ENCODE measurements around the gene EFCAB6. TPM values are rescaled to one million over a fixed set of nuclear protein-coding genes. Genes with fewer than 3 reads are reported as not detected.

Gene EFCAB6
- total and polyA plus RNA-seq, 2 of the 13 experiments (the other 11 are each of a cell fraction or from before 2014, with no cell fraction given) = not detected

- no peak for ATAC-seq
- DNase-seq (ENCODE audit: low spot score) = no peak
- Histone ChIP-seq H3K9ac (ENCODE audit: insufficient read depth, low read depth, low read length) (no peak overlapping the region), H3K4me2 (ENCODE audit: low read depth, low read length) (no peak overlapping the region), H3K27ac (ENCODE audit: extremely low read length, insufficient read depth, low read length) (no peak overlapping the region), H3K4me1 (ENCODE audit: insufficient read depth, low read length) (no peaks in the 10 kb centered on the region), H3K36me3 (replicated peaks in 1 of 2; ENCODE audit: control insufficient read depth in 1 of 2, insufficient read depth in 2 of 2, low read length in 2 of 2) (no peaks in the 10 kb centered on the region), H2AFZ (ENCODE audit: low read length) (no peak overlapping the region), H3K4me3 (replicated peaks in 1 of 3; ENCODE audit: insufficient read depth in 1 of 3, low read depth in 2 of 3, low read length in 3 of 3) (no peak overlapping the region), H3K79me2 (ENCODE audit: insufficient read depth, low read length) (no peaks in the 10 kb centered on the region), H3K27me3 (ENCODE audit: control insufficient read depth in 1 of 2, insufficient read depth in 2 of 2, low read length in 2 of 2) (peaks cover 3 to 38% of the 10 kb centered on the region in 2 experiments; a peak in 4 of 5 replicates), H3K9me3 (ENCODE audit: low read length) (no peaks in the 10 kb centered on the region), H4K20me1 (ENCODE audit: insufficient read depth, low read length) (peaks cover 4% of the 10 kb centered on the region; the same call in 1 of the 2 replicates)
- no peak for FAIRE-seq
- intact Hi-C loops (cut with micrococcal nuclease; ENCODE audit: unreplicated experiment) (no loop called here), in situ Hi-C loops (cut with HindIII; ENCODE audit: extremely low pct_ligation_motif_present, low pct_unique_long_range_greater_than_20kb) (no loop called here)
- CTCF ChIA-PET (ENCODE audit: low intra/inter-chr PET ratio, low total read pairs) = no interaction called here
- no TSS peak for BruUV-seq (replicated peaks)
- POLR2A ChIA-PET = no interaction called here
- TF ChIP-seq KDM4B (CRISPR knock-in tag; IDR thresholded peaks at IDR 0.05) (no peak), TCF7L2 (IDR thresholded peaks at IDR 0.05; ENCODE audit: low read depth, low read length) (no peak), PAXIP1 (CRISPR knock-in tag; conservative IDR thresholded peaks at IDR 0.05) (no peak), MAF1 (CRISPR knock-in tag; IDR thresholded peaks at IDR 0.05; ENCODE audit: borderline replicate concordance) (no peak), NFATC3 (CRISPR knock-in tag; IDR thresholded peaks at IDR 0.05) (no peak), ZNF432 (CRISPR knock-in tag; IDR thresholded peaks at IDR 0.05; ENCODE audit: borderline replicate concordance) (no peak), ZBTB21 (CRISPR knock-in tag; IDR thresholded peaks at IDR 0.05) (no peak), NR1H2 (CRISPR knock-in tag; IDR thresholded peaks at IDR 0.05; ENCODE audit: borderline replicate concordance, low read depth) (no peak), FOXM1 (CRISPR knock-in tag; IDR thresholded peaks at IDR 0.05) (no peak), ZNF274 (CRISPR knock-in tag; IDR thresholded peaks at IDR 0.05) (no peak), ZNF781 (CRISPR knock-in tag; IDR thresholded peaks at IDR 0.05; ENCODE audit: borderline replicate concordance, not compliant biosample characterization) (no peak), ATF1 (CRISPR knock-in tag; IDR thresholded peaks at IDR 0.05) (no peak), GFI1 (CRISPR knock-in tag; IDR thresholded peaks at IDR 0.05; ENCODE audit: borderline replicate concordance) (no peak), GRHL1 (CRISPR knock-in tag; conservative IDR thresholded peaks at IDR 0.05) (no peak), ZNF343 (CRISPR knock-in tag; IDR thresholded peaks at IDR 0.05) (no peak), ZFP90 (CRISPR knock-in tag; IDR thresholded peaks at IDR 0.05; ENCODE audit: borderline replicate concordance) (no peak)
- TF ChIP-seq, protein P1, sequence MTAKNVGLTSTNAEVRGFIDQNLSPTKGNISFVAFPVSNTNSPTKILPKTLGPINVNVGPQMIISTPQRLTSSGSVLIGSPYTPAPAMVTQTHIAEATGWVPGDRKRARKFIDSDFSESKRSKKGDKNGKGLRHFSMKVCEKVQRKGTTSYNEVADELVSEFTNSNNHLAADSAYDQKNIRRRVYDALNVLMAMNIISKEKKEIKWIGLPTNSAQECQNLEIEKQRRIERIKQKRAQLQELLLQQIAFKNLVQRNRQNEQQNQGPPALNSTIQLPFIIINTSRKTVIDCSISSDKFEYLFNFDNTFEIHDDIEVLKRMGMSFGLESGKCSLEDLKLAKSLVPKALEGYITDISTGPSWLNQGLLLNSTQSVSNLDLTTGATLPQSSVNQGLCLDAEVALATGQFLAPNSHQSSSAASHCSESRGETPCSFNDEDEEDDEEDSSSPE (CRISPR knock-in tag; IDR thresholded peaks at IDR 0.05) = no peak
- TF ChIP-seq, protein P2, sequence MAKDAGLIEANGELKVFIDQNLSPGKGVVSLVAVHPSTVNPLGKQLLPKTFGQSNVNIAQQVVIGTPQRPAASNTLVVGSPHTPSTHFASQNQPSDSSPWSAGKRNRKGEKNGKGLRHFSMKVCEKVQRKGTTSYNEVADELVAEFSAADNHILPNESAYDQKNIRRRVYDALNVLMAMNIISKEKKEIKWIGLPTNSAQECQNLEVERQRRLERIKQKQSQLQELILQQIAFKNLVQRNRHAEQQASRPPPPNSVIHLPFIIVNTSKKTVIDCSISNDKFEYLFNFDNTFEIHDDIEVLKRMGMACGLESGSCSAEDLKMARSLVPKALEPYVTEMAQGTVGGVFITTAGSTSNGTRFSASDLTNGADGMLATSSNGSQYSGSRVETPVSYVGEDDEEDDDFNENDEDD (CRISPR knock-in tag; IDR thresholded peaks at IDR 0.05; ENCODE audit: borderline replicate concordance) = no peak
Observed at GRCh38 chr22:43857367-43857766, 45.3 kb upstream of the EFCAB6 start.

Data from HepG2 (cell line).